ENCODE measurements around the gene ANKRD44. TPM values are rescaled to one million over a fixed set of nuclear protein-coding genes. Genes with fewer than 3 reads are reported as not detected.

ANKRD44 gene
- total and polyA plus RNA-seq, 2 of the 8 experiments (the other 6 are each of a cell fraction or from before 2014, with no cell fraction given) = 1.2 to 1.3 TPM

DNA sequence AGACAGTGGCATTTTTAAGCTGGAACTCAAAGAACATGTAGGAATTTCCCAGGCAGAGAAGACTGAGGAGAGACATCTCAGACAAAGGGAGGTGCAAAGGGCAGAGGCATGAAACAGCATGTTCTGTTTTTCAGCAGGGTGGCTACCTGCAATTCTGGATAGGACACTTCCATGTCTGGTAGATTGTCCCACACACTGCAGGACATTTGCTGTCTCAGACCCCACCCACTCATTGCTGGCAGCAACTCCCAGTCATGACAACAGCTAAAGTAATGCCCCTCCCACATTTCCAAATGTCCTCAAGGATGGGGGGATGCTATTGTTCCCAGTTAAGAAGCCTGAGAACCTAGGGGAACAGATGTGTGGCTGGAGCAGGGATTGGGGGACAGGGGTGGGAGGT is 40.8 kb downstream of the ANKRD44 start:
- H3K23ac ChIP-seq (ENCODE audit: insufficient read length) = no peak overlapping the region
- H3K4me2 ChIP-seq (ENCODE audit: insufficient read depth in 1 of 2, low read depth in 2 of 2, low read length in 2 of 2) = no peak overlapping the region
- no peaks in the 10 kb centered on the region for H3K36me3 ChIP-seq (ENCODE audit: control insufficient read depth in 2 of 4, insufficient read depth in 4 of 4, low read length in 3 of 4)
- no peak overlapping the region for H2BK15ac ChIP-seq (ENCODE audit: low read length)
- no peaks in the 10 kb centered on the region for H3K9me3 ChIP-seq (ENCODE audit: insufficient read depth in 2 of 2, low read depth in 1 of 2, low read length in 1 of 2)
- no peak overlapping the region for H4K8ac ChIP-seq (ENCODE audit: extremely low read depth, insufficient read depth, low read length)
- DNase-seq (ENCODE audit: low read depth in 1 of 2, low spot score in 2 of 2) = no peak
- no peak overlapping the region for H3K4me3 ChIP-seq (ENCODE audit: extremely low read depth in 1 of 4, insufficient read depth in 2 of 4, low read depth in 3 of 4, low read length in 4 of 4)
- no peak overlapping the region for H2BK12ac ChIP-seq (ENCODE audit: low read depth, low read length)
- H2BK120ac ChIP-seq (replicated peaks; ENCODE audit: low read depth, low read length) = no peak overlapping the region
- H3K79me2 ChIP-seq (ENCODE audit: control insufficient read depth in 1 of 2, insufficient read depth in 2 of 2, low read length in 2 of 2) = no peaks in the 10 kb centered on the region
- no peak overlapping the region for H3K14ac ChIP-seq (ENCODE audit: insufficient read length)
- POLR2A ChIA-PET (ENCODE audit: partially characterized antibody) = interaction anchor here (1.4 kb wide), 1 partner anchor 58 kb away, joined by 5 read pairs; no protein-coding TSS in a partner anchor
- CTCF ChIA-PET (ENCODE audit: partially characterized antibody) = no interaction called here
- no peak overlapping the region for H2BK5ac ChIP-seq (ENCODE audit: low read depth, low read length)
- H2AFZ ChIP-seq (ENCODE audit: low read length) = no peak overlapping the region
- no peak overlapping the region for H3K4ac ChIP-seq (replicated peaks; ENCODE audit: insufficient read length, low read depth, low read length)
- H4K91ac ChIP-seq (replicated peaks; ENCODE audit: insufficient read length, low read length) = no peak overlapping the region
- no peaks in the 10 kb centered on the region for H4K20me1 ChIP-seq (replicated peaks in 1 of 2; ENCODE audit: control insufficient read depth in 1 of 2, insufficient read depth in 2 of 2, low read length in 2 of 2)
- H3K18ac ChIP-seq (ENCODE audit: extremely low read depth, low read length) = no peak overlapping the region
- no peak for FAIRE-seq
- H3K79me1 ChIP-seq (ENCODE audit: low read depth, low read length) = no peaks in the 10 kb centered on the region
- H2BK20ac ChIP-seq (ENCODE audit: low read length) = no peak overlapping the region
- H4K5ac ChIP-seq (ENCODE audit: insufficient read length, low read depth, low read length) = no peak overlapping the region
- no peak overlapping the region for H2AK5ac ChIP-seq (ENCODE audit: low read depth, low read length)
- H3K56ac ChIP-seq (replicated peaks; ENCODE audit: insufficient read length, low read depth, low read length) = no peak overlapping the region
- no peaks in the 10 kb centered on the region for H3K27me3 ChIP-seq (replicated peaks in 1 of 4; ENCODE audit: control insufficient read depth in 3 of 4, extremely low read depth in 1 of 4, insufficient read depth in 3 of 4, low read length in 3 of 4)
- H3K4me1 ChIP-seq (replicated peaks in 1 of 4; ENCODE audit: control insufficient read depth in 3 of 4, insufficient read depth in 4 of 4, low read length in 3 of 4) = no peaks in the 10 kb centered on the region
- TF ChIP-seq RAD21 (IDR thresholded peaks at IDR 0.05 in 1 of 2, conservative IDR thresholded peaks at IDR 0.05 in 1 of 2; ENCODE audit: low read depth in 2 of 2, low read length in 2 of 2) (no peak), SRF (IDR thresholded peaks at IDR 0.05; ENCODE audit: low read depth, low read length) (no peak)
- H3K23me2 ChIP-seq (ENCODE audit: low read depth, low read length) = no peaks in the 10 kb centered on the region
- H3K9ac ChIP-seq (replicated peaks in 1 of 4; ENCODE audit: extremely low read depth in 1 of 4, low read depth in 3 of 4, low read length in 3 of 4) = no peak overlapping the region
- H3K27ac ChIP-seq (ENCODE audit: low read depth, low read length) = no peak overlapping the region

Measured in H1 (cell line).